ENCODE measurements around the gene ENDOD1. TPM values are rescaled to one million over a fixed set of nuclear protein-coding genes. Genes with fewer than 3 reads are reported as not detected.

Gene ENDOD1
- total and polyA plus RNA-seq, 2 experiments from 2014 or later = 0.76 to 4.0 TPM

DNA sequence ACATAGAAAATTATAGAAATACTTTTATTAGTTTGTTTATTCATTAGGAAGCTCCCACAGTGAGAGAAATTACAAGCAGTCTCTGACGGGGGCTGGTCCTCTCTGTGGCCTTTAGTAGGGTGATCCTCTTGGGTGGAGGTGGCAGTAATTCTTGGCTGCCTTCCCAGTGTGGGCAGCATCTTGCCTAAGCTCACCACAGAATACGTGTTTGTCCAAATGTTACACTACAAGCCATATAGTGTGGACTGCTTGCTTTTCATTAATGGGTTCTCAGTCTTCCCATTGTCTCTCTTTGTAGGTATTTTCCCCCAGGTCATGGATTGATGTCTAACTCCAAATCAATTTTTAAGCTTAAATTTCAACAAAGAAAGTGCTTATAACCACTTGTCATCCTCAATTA lies 43.3 kb downstream of the ENDOD1 start:
- no peaks in the 10 kb centered on the region for H3K79me2 ChIP-seq (replicated peaks; ENCODE audit: insufficient read depth)
- ATAC-seq (no peak), DNase-seq (ENCODE audit: low spot score) (no peak)
- no peaks in the 10 kb centered on the region for H3K4me1 ChIP-seq (ENCODE audit: insufficient read depth)
- Mint-ChIP-seq H3K27ac (no peak overlapping the region), H3K9me3 (no peaks in the 10 kb centered on the region), H3K27me3 (ENCODE audit: insufficient read depth, low read depth, poor library complexity) (peaks cover 2% of the 10 kb centered on the region), H3K4me1 (no peaks in the 10 kb centered on the region), H3K4me3 (no peak overlapping the region), H3K36me3 (ENCODE audit: low read depth) (no peaks in the 10 kb centered on the region)
- H3K4me2 ChIP-seq = no peak overlapping the region
- no peak overlapping the region for H2AFZ ChIP-seq
- no peaks in the 10 kb centered on the region for H3K27me3 ChIP-seq (ENCODE audit: insufficient read depth)
- TF ChIP-seq ZNF331 (CRISPR knock-in tag; IDR thresholded peaks at IDR 0.05; ENCODE audit: low read depth) = no peak
- H3K9me2 ChIP-seq (ENCODE audit: insufficient read depth) = no peaks in the 10 kb centered on the region
- H4K20me1 ChIP-seq (replicated peaks; ENCODE audit: insufficient read depth) = 0 out of 2 replicates have a peak, but pooled peaks cover 2% of the 10 kb centered on the region
- H3K4me3 ChIP-seq = no peak overlapping the region
- no peak overlapping the region for H3K27ac ChIP-seq (ENCODE audit: low read depth)
- H3K36me3 ChIP-seq (ENCODE audit: insufficient read depth) = no peaks in the 10 kb centered on the region
- H3F3A ChIP-seq (replicated peaks; ENCODE audit: low read depth) = no peaks in the 10 kb centered on the region

DNA sequence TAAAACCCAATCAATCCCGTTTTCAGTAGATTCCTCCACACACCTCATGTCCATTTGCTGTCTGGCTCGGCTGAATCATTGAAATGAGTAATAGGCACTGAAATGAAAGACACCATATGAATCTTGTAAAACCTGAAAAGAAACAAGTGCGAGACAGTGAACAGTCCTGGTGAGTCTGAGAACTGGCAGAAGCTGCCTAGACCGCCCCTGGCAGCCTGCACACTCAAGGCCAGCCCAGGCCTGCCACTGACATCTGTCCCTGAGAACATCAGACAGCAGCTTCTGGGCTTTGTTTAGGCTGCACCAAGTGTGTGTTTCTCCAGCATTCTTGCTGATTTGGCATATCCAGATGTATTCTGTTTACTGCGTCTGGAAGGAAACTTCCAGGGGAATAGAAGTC lies 44.8 kb downstream of the ENDOD1 start:
- Histone ChIP-seq H3K27ac (ENCODE audit: low read depth) (no peak overlapping the region), H3K36me3 (ENCODE audit: insufficient read depth) (no peaks in the 10 kb centered on the region), H3K27me3 (ENCODE audit: insufficient read depth) (no peaks in the 10 kb centered on the region), H3K4me3 (no peak overlapping the region), H2AFZ (no peak overlapping the region), H3F3A (replicated peaks; ENCODE audit: low read depth) (no peaks in the 10 kb centered on the region), H4K20me1 (replicated peaks; ENCODE audit: insufficient read depth) (0 out of 2 replicates have a peak, but pooled peaks cover 2% of the 10 kb centered on the region), H3K4me1 (ENCODE audit: insufficient read depth) (no peaks in the 10 kb centered on the region), H3K79me2 (replicated peaks; ENCODE audit: insufficient read depth) (no peaks in the 10 kb centered on the region), H3K9me2 (ENCODE audit: insufficient read depth) (no peaks in the 10 kb centered on the region), H3K4me2 (no peak overlapping the region)
- Mint-ChIP-seq H3K4me3 (no peak overlapping the region), H3K4me1 (no peaks in the 10 kb centered on the region), H3K36me3 (ENCODE audit: low read depth) (no peaks in the 10 kb centered on the region), H3K27me3 (ENCODE audit: insufficient read depth, low read depth, poor library complexity) (peaks cover 2% of the 10 kb centered on the region), H3K27ac (no peak overlapping the region), H3K9me3 (no peaks in the 10 kb centered on the region)
- no peak for DNase-seq (ENCODE audit: low spot score)
- TF ChIP-seq POLR2AphosphoS5 (IDR thresholded peaks at IDR 0.05; ENCODE audit: low read depth) = no peak
- TF ChIP-seq, protein P1, sequence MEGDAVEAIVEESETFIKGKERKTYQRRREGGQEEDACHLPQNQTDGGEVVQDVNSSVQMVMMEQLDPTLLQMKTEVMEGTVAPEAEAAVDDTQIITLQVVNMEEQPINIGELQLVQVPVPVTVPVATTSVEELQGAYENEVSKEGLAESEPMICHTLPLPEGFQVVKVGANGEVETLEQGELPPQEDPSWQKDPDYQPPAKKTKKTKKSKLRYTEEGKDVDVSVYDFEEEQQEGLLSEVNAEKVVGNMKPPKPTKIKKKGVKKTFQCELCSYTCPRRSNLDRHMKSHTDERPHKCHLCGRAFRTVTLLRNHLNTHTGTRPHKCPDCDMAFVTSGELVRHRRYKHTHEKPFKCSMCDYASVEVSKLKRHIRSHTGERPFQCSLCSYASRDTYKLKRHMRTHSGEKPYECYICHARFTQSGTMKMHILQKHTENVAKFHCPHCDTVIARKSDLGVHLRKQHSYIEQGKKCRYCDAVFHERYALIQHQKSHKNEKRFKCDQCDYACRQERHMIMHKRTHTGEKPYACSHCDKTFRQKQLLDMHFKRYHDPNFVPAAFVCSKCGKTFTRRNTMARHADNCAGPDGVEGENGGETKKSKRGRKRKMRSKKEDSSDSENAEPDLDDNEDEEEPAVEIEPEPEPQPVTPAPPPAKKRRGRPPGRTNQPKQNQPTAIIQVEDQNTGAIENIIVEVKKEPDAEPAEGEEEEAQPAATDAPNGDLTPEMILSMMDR (conservative IDR thresholded peaks at IDR 0.05; ENCODE audit: low read depth in 2 of 2) = no peak
- TF ChIP-seq EZH2phosphoT487 (IDR thresholded peaks at IDR 0.05; ENCODE audit: unreplicated experiment) = no peak
- TF ChIP-seq, protein P2, sequence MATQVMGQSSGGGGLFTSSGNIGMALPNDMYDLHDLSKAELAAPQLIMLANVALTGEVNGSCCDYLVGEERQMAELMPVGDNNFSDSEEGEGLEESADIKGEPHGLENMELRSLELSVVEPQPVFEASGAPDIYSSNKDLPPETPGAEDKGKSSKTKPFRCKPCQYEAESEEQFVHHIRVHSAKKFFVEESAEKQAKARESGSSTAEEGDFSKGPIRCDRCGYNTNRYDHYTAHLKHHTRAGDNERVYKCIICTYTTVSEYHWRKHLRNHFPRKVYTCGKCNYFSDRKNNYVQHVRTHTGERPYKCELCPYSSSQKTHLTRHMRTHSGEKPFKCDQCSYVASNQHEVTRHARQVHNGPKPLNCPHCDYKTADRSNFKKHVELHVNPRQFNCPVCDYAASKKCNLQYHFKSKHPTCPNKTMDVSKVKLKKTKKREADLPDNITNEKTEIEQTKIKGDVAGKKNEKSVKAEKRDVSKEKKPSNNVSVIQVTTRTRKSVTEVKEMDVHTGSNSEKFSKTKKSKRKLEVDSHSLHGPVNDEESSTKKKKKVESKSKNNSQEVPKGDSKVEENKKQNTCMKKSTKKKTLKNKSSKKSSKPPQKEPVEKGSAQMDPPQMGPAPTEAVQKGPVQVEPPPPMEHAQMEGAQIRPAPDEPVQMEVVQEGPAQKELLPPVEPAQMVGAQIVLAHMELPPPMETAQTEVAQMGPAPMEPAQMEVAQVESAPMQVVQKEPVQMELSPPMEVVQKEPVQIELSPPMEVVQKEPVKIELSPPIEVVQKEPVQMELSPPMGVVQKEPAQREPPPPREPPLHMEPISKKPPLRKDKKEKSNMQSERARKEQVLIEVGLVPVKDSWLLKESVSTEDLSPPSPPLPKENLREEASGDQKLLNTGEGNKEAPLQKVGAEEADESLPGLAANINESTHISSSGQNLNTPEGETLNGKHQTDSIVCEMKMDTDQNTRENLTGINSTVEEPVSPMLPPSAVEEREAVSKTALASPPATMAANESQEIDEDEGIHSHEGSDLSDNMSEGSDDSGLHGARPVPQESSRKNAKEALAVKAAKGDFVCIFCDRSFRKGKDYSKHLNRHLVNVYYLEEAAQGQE (IDR thresholded peaks at IDR 0.05; ENCODE audit: unreplicated experiment) = no peak
- no peak for TF ChIP-seq JUNB (IDR thresholded peaks at IDR 0.05; ENCODE audit: unreplicated experiment)
- ATAC-seq = no peak
